HG02571 (cell line): ENCODE results near the gene FMO3.

ENCODE experiments used
- ATAC-seq: cut with Tn5 transposase; IDR thresholded peaks from one replicate; pipeline ENCODE4 v1.9.1; 2021; ENCODE audit warnings: mild to moderate bottlenecking, moderate library complexity; ENCODE audit not compliant: unreplicated experiment

FMO3 gene

GRCh38 chr1:171115280-171115897 lies 24.7 kb downstream of the FMO3 start:
- ATAC-seq: no peak

GRCh38 chr1:171116676-171117075 lies 26.0 kb downstream of the FMO3 start:
- no peak for ATAC-seq

GRCh38 chr1:171117085-171117484 lies 26.4 kb downstream of the FMO3 start:
- ATAC-seq: no peak

DNA sequence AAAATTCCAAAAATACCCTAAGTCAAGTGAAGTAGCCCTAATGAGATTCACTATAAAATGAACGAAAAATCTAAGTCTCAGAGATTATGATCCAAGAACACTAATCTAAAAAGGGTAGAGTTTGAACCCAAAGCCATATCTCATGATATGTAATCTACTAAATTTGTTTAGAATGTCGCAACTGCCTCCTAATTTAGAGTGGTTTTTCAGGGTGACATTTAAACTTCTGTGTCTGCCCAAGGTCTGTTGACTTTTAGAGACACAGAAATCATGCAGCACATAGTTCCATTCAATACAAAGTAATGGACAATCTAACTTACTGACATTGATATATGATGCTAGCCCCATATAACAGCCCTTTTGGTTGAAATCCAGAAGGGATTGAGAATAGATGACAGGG lies 28.9 kb downstream of the FMO3 start:
- ATAC-seq: no peak

DNA sequence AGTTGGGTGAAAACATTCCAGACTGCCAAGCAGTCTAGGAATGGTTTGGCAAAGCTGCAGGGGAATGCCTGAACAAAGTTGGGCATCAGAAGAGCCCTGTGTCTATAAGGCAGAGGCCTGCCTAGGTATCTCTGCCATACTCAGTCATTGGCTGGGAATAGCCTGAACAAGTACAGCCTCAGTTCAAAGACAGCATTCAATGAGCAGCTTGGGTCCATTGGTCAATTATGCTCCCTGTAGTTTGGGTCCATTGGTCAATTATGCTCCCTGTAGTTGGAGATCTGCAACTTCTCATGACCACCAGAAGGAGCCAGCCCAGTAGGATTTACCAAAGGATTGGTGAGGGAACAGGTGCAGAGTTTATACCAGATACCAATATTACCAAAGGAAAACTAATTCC lies 31.6 kb downstream of the FMO3 start:
- ATAC-seq: no peak

DNA sequence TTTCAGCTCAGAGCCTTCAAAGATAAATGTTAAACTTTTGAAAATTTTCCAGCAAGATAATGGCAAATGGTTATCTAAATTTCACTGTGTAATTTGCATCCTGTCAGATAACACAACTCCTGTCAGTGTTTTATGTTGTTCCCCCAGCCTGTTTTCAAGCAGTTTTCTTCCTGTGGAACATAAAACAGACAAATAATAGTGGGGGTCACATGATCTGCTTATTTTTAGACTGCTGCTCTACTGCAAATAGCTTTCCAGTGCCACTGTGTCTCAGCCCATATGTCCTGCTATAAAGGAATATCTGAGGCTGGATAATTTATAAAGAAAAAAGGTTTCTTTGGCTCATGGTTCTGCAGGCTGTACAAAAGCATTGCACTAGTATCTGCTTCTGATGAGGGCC lies 32.2 kb downstream of the FMO3 start:
- ATAC-seq: no peak

DNA sequence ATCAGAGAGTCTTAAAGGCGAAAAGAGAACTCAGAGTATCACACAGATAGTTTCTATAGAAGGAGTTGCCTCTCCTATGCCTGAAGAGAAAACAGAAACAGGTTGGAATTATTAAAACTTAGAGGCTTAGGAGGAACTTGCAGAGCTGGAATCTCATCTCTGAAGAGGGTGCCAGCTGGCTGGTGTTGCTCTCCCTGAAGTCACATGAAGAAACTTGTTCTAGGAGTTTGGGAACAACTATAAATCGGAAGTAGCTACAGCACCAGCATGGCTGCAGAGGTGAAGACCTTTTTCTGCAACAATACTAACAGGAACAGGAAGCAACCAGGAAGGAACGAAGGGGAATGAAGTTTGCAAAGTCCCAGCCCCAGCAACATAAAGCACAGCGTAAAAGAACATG lies 35.8 kb downstream of the FMO3 start:
- no peak for ATAC-seq

- ATAC-seq: no peak
Observed at GRCh38 chr1:171127099-171127498, 36.4 kb downstream of the FMO3 start.

DNA sequence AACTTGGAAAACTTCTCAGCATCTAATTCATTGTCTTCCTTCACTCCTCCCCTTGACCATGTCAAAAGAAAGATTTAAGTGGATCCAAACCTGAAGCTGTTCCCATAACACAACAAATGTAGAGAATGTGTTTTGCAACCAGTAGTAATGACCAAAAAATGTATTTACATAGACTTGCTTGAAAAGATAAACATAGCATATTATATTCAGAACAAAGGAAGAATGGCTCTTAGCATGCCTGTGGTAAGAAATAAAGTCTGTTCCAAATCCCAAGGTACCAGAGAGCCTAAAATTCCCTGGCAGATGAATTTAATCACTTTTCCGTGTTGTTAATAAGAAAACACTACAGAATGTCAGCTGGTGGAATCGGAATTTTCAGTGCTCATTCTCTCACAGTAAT lies 36.8 kb downstream of the FMO3 start:
- ATAC-seq: no peak

GRCh38 chr1:171128463-171128862 lies 37.8 kb downstream of the FMO3 start:
- ATAC-seq: no peak

GRCh38 chr1:171134204-171134923 lies 43.7 kb downstream of the FMO3 start:
- no peak for ATAC-seq

GRCh38 chr1:171137580-171137979 lies 46.9 kb downstream of the FMO3 start:
- ATAC-seq: no peak

GRCh38 chr1:171138980-171139379 lies 48.3 kb downstream of the FMO3 start:
- no peak for ATAC-seq

DNA sequence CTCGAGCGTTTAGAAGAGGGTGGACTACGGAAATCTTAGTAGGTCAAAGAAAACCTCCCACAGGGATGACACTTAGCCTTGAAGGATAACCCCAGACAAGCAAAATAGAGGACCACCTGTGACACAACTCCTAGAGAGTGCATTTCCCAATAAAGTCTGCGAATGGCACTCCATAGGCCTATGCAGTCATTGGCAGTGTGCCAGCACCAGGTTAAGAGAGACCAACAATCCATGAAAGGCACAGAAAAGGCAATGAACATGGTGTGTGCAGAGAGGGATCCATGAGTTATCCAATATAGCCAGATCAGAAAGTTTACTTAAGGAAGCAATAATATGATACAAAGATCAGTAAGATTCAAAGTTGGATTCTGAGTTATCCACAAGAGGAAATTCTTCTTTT lies 49.2 kb downstream of the FMO3 start:
- ATAC-seq: no peak

- no peak for ATAC-seq
Observed at GRCh38 chr1:171140401-171140800, 49.7 kb downstream of the FMO3 start.

DNA sequence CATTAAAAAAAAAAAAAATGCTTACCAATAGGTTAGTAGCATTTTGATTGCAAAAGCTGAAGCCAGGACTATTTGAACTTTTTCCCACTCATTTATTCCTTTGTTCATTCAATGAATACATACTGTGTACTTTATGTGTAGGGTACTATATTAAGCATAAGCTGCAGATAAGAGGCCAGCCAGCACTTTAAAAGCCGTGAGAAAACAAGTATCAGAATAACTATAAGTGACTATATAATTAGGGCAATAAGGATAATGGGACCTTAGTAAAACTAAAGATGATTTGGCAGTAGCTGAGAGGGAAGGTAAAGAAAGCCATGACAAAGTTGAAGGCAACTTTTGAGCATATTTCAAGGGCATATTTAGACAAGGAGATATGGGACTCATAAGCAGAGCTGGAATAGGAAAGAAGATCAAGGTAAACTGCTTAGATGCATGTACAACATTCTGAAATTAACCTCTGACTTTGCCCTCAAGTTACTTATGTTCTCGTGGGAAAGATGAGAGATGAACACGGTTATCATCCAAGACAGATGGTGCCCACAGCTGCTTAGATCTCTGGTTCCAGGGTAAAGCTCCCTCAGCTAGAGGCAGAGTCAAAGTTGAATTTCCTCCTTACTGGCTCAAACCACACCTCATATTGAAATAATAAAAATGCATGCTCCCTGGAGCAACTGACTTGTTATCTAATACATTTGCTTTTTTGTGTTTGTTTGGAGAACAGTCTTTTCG lies 50.4 kb downstream of the FMO3 start:
- ATAC-seq: no peak

GRCh38 chr1:171141688-171142415 lies 51.1 kb downstream of the FMO3 start:
- no peak for ATAC-seq

DNA sequence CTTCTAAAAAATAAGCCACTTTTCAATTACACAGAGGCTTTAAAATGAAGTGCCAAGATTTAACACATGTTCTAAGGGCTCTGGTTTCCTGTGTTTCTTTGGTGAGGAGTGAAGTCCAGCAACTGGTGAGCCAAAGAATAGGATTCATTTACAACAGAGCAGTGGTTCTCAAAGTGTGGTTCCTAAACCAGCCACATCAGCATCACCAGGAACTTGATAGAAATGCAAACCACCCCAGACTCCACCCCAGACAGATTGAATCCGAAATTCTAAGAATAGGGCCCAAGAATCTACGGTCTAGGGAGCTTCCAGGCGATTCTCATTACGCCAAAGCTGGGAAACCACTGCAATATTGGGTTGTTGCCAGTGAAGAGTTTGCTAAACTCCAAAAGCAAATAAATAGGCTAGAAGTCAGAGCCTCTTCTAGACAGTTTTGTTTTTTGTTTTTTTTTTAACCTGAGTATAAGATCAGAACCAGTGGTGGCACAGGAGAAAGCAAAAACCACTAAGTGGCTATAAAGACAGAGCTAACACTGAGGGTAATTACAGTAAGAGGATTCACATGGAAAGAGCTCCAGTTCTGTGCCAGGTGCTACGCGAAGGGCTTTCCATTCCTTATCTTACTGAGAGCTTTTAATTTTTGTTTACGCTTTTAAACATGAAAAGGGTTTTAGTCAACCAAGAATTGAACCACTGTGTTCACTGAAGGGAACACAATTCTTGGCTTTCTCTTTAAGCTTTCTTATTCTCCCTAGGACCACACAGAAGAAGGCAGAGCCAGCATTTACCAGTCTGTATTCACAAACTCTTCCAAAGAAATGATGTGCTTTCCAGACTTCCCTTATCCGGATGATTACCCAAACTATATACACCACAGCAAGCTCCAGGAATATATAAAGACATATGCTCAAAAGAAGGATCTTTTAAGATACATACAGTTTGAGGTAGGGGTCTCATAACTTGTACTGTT lies 52.0 kb downstream of the FMO3 start:
- ATAC-seq: no peak

DNA sequence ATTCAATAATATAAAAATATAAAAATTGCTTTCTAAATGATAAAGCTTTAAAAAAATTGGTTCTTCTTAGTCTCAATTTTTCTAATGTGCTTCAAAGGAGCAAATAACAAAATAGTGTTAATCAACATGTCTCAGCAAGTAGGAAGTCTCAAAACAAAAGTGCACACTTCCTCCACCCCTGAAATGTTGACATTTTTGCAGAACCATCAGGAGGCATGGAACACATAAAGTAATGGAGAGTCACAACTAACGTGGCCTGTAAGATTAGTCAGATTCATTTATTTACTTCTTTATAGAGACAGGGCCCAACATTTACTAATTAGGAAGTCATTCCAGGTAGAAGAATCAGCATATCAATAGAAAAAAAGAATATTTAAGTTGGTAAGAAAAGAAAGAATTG lies 59.5 kb downstream of the FMO3 start:
- no peak for ATAC-seq

DNA sequence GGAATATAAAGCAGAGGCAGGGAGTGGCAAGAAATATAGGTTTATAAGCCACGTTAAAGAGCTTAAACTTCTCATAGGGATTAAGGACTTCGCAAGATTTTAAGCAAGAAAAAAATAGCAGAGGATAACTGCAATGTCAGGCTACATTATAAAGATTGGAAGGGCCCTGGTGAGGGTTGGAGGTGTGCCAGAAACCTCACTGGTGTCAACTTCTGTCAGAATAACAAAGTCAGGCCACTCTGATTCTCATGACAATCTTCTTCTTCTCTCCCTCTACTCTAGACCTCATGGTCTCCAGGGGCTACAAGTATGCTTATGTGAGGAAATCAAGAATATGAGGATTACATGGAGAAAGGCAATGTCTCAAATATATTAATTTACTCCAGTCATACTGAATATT lies 61.8 kb downstream of the FMO3 start:
- ATAC-seq: no peak
